ENCODE data around the gene NT5DC1.

DNA sequence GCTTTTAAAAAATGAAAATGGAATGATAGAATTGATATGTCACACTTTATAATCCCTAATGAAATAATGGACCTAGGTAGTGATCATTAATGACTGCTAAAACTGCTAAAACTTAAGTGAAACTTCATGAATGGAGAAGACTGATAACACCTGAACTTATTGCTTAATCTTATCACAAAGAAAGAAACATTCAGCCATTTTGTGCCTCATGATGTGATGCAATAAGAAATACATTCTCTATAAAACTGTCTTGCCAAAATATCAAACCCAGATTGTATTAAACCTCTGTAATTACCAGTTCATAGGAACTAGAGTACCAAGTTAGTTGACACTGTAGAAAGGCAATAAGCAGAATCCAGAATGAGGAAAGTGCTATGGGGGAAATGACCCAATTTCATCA is 79.7 kb downstream of the NT5DC1 start:
- TF ChIP-seq, protein P1, sequence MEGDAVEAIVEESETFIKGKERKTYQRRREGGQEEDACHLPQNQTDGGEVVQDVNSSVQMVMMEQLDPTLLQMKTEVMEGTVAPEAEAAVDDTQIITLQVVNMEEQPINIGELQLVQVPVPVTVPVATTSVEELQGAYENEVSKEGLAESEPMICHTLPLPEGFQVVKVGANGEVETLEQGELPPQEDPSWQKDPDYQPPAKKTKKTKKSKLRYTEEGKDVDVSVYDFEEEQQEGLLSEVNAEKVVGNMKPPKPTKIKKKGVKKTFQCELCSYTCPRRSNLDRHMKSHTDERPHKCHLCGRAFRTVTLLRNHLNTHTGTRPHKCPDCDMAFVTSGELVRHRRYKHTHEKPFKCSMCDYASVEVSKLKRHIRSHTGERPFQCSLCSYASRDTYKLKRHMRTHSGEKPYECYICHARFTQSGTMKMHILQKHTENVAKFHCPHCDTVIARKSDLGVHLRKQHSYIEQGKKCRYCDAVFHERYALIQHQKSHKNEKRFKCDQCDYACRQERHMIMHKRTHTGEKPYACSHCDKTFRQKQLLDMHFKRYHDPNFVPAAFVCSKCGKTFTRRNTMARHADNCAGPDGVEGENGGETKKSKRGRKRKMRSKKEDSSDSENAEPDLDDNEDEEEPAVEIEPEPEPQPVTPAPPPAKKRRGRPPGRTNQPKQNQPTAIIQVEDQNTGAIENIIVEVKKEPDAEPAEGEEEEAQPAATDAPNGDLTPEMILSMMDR (IDR thresholded peaks at IDR 0.05; ENCODE audit: borderline replicate concordance, extremely low read depth, low read length, poor library complexity, severe bottlenecking): no peak
- TF ChIP-seq EZH2 (IDR thresholded peaks at IDR 0.05; ENCODE audit: borderline replicate concordance, low read depth, low read length, severe bottlenecking): no peak
